ENCODE measurements around the gene SLC41A1.

SLC41A1 gene

GRCh38 chr1:205809942-205810345, 3.1 kb downstream of the SLC41A1 start:
- TF ChIP-seq CTCF (IDR thresholded peaks at IDR 0.05; ENCODE audit: control insufficient read depth, insufficient read depth, low read depth, low read length, missing control alignments), result no peak
- H3K4me3 ChIP-seq (ENCODE audit: control insufficient read depth, low read depth, low read length), result no peak overlapping the region
- no peak for DNase-seq (ENCODE audit: low read depth)

GRCh38 chr1:205809469-205809868, 3.5 kb downstream of the SLC41A1 start:
- no peak for DNase-seq (ENCODE audit: low read depth)
- no peak overlapping the region for H3K4me3 ChIP-seq (ENCODE audit: control insufficient read depth, low read depth, low read length)
- TF ChIP-seq CTCF (IDR thresholded peaks at IDR 0.05; ENCODE audit: control insufficient read depth, insufficient read depth, low read depth, low read length, missing control alignments), result no peak

- TF ChIP-seq CTCF (IDR thresholded peaks at IDR 0.05; ENCODE audit: control insufficient read depth, insufficient read depth, low read depth, low read length, missing control alignments), result no peak
- no peak overlapping the region for H3K4me3 ChIP-seq (ENCODE audit: control insufficient read depth, low read depth, low read length)
- no peak for DNase-seq (ENCODE audit: low read depth)
Measured at GRCh38 chr1:205805082-205805711, 7.8 kb downstream of the SLC41A1 start.

- H3K4me3 ChIP-seq (ENCODE audit: control insufficient read depth, low read depth, low read length), result no peak overlapping the region
- DNase-seq (ENCODE audit: low read depth), result no peak
Measured at GRCh38 chr1:205804605-205805004, 8.4 kb downstream of the SLC41A1 start.

GRCh38 chr1:205803986-205804385, 9.0 kb downstream of the SLC41A1 start:
- DNase-seq (ENCODE audit: low read depth), result no peak
- TF ChIP-seq CTCF (IDR thresholded peaks at IDR 0.05; ENCODE audit: control insufficient read depth, insufficient read depth, low read depth, low read length, missing control alignments), result no peak
- H3K4me3 ChIP-seq (ENCODE audit: control insufficient read depth, low read depth, low read length), result no peak overlapping the region

More at GRCh38 chr1:205804605-205805004, 8.4 kb downstream of the SLC41A1 start:
- TF ChIP-seq CTCF (IDR thresholded peaks at IDR 0.05; ENCODE audit: control insufficient read depth, insufficient read depth, low read depth, low read length, missing control alignments), result no peak

- TF ChIP-seq CTCF (IDR thresholded peaks at IDR 0.05; ENCODE audit: control insufficient read depth, insufficient read depth, low read depth, low read length, missing control alignments), result no peak
- DNase-seq (ENCODE audit: low read depth), result no peak
- no peak overlapping the region for H3K4me3 ChIP-seq (ENCODE audit: control insufficient read depth, low read depth, low read length)
Measured at GRCh38 chr1:205802060-205802459, 10.9 kb downstream of the SLC41A1 start.
